D721Med (cell line): ENCODE measurements around the gene REX1BD.

Experiments used
- DNase-seq: peaks from one replicate; pipeline ENCODE4 v3.0.0; 2011; ENCODE audit warnings: low spot score; ENCODE audit not compliant: insufficient read length
- FAIRE-seq: peaks from 2 replicates; lab custom pipeline; 2011; peaks lifted over from hg19 to GRCh38; lab: Jason Lieb, UNC
- TF ChIP-seq, protein P1 (sequence below): IDR thresholded peaks from 2 replicates; pipeline ENCODE4 v1.5.1; 2012; ENCODE audit warnings: mild to moderate bottlenecking, control low read depth; ENCODE audit not compliant: insufficient read depth; ENCODE audit errors: missing control alignments

Gene REX1BD

DNA sequence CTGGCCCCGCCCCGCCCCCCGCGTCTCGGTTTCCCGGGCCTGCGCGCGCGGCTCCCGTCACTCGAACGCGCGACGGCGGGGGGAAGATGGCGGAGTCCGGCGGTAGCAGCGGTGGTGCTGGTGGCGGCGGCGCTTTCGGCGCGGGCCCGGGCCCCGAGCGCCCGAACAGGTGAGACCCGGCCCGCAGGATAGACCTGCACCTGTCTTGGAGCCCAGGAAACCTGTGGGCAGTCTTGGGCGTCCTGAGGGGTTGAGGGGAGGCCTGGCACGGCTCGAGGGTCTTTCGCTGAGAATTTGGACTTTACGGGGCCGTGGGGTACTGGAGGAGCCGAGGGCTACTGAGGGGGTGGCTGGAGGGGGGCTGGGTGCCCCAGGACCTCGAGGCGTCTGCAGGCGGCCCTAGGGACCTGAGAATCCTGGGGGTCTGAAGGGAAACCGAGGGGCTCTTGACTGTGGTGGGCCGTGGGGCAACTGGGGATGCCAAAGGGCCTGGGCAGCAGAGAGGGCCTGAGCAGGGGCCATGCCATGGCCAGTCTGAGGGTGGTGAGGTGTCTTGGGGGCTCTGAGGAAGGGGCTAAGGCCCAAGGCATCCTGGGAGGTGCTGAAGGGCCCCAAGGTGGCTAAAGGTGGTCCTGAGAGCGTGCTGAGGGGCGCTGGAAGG, 48.5 kb downstream of the REX1BD start, which contains the start of gene KLHL26:
Gene KLHL26 (plus strand): TSS at position 60 of the 661 bp plus-strand sequence. CDS start 27 bp downstream, at position 87.
- DNase-seq, result no peak
- TF ChIP-seq, protein P1, sequence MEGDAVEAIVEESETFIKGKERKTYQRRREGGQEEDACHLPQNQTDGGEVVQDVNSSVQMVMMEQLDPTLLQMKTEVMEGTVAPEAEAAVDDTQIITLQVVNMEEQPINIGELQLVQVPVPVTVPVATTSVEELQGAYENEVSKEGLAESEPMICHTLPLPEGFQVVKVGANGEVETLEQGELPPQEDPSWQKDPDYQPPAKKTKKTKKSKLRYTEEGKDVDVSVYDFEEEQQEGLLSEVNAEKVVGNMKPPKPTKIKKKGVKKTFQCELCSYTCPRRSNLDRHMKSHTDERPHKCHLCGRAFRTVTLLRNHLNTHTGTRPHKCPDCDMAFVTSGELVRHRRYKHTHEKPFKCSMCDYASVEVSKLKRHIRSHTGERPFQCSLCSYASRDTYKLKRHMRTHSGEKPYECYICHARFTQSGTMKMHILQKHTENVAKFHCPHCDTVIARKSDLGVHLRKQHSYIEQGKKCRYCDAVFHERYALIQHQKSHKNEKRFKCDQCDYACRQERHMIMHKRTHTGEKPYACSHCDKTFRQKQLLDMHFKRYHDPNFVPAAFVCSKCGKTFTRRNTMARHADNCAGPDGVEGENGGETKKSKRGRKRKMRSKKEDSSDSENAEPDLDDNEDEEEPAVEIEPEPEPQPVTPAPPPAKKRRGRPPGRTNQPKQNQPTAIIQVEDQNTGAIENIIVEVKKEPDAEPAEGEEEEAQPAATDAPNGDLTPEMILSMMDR, result no peak
- FAIRE-seq, result no peak

DNA sequence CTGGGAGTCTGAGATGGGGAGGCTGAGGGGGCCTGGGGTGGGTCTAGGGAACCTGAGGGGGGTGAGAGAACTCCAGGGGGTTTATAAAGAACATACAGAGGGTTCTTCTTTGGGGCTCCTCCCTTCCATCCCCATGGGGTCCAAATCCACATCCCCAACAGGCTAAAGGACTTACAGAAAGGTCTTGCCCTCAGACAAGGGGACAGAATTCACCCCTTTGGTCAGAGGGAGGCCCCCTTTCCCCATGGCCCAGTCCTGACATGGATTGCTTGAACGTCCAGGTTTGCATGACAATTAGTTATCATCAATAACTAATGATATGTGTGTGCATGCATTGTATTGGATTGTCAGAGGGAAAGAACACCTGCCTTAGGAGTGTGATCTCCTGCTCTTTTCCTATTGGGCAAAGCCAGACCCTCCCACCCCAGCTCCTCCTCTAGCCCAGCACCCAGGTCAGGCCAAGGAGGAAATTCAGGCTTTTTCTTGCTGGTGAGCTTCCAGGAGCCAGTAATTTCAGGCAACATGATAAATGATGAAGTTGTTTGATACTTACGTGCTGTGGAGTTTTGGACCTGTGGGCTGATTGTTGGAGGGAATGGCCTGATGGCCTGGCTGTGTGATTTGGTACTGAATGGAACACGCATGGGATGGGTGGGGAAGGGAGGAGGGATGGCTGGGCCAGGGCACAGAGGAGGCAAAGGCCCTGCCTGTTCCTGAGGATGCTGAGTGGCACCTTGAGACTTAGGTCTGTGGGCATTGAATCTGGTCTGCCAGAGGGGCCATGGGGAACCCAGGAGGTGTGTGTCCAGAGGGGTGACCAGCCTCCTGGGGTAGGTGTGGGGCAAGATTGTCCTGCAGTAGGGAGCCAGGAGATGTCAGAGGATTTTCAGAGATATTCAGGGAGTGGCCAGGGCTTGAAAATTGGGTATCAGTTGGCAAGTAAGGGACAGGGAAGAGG, 49.4 kb downstream of the REX1BD start:
- no peak for DNase-seq
- TF ChIP-seq, protein P1, result no peak
- FAIRE-seq, result no peak

DNA sequence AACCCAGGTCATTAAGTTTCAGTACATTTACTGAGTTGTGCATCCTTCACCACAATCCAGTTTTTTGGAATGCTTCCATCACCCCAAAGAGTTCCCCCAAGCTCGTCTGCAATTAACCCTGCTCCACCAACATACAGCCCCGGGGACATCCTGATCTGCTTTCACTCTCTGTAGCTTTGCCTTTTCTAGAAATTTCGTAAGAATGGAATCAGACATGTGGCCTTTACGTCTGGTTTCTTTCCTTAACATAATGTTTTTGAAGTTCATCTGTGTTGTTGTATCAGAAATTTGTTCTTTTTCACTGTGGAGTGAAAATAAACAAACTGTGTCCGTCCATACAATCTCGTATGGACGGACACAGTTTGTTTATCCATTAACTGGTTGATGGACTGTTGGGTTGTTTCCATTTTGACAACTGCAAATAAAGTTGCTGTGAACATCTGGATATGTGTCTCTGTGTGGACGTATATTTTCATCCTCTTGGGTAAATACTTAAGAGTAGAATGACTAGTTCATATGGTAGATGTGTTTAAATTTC, 51.2 kb downstream of the REX1BD start:
- TF ChIP-seq, protein P1, result no peak
- no peak for FAIRE-seq
- no peak for DNase-seq
